Mucosa of descending colon (tissue), 3 donors: ENCODE results near the gene KIRREL3. TPM values are rescaled to one million over a fixed set of nuclear protein-coding genes. Genes with fewer than 3 reads are reported as not detected.

Experiments
- ATAC-seq: fragments of 200-7000 bp; cut with Tn5 transposase; one replicate; pipeline ENCODE4 v1.9.1; 2020; ENCODE audit warnings: mild to moderate bottlenecking, moderate library complexity
- DNase-seq, 3 donors: peaks; one replicate each; pipeline ENCODE4 v3.0.0-alpha.2; 2020
- H3K36me3 ChIP-seq: fragments of 200-600 bp; one replicate; pipeline ENCODE4 v1.8.0; 2021; ENCODE audit warnings: low read depth, mild to moderate bottlenecking
- H3K4me1 ChIP-seq: fragments of 200-600 bp; one replicate; pipeline ENCODE4 v1.8.0; 2021; ENCODE audit warnings: low read depth, mild to moderate bottlenecking
- H3K4me3 ChIP-seq: fragments of 200-600 bp; one replicate; pipeline ENCODE4 v1.8.0; 2021; ENCODE audit warnings: mild to moderate bottlenecking
- H3K9me3 ChIP-seq: fragments of 200-600 bp; one replicate; pipeline ENCODE4 v1.8.0; 2021; ENCODE audit warnings: mild to moderate bottlenecking
- intact Hi-C, 2 donors: fragments of 100-400 bp; cut with DNase I in 1 of 2; cut with micrococcal nuclease in 1 of 2; formaldehyde crosslinking; loops; one replicate each; pipeline versions ENCODE4 v1.11.0 to v1.11.1; 2022; cut with DNase I, micrococcal nuclease
- total RNA-seq, 3 donors: library from RNA; stranded (reverse); fragmentation: NEBNext Ultra II Directional in 2 of 3; extraction: Animal tissue kit (Norgen Biotek cat#: 25700) in 2 of 3; gene quantifications; one replicate each; pipeline versions ENCODE4 v1.2.1 to v1.2.4, GENCODE V29; 2021 to 2023
- TF ChIP-seq, protein P1 (sequence below): fragments of 200-600 bp; IDR thresholded peaks from one replicate; pipeline ENCODE4 v1.8.0; 2022; ENCODE audit warnings: antibody characterized with exemption, mild to moderate bottlenecking
- donor health status: DM: no; HTN: no; CAD: no; lungs with moderate emphysema.
- donor health status: DM: no; HTN: no; CAD: no.
- donor health status: DM: no; HTN: yes; CAD: no.

KIRREL3 gene
- total RNA-seq, 3 donors from 2014 or later, result 0.23 to 2.4 (median 0.70) TPM

DNA sequence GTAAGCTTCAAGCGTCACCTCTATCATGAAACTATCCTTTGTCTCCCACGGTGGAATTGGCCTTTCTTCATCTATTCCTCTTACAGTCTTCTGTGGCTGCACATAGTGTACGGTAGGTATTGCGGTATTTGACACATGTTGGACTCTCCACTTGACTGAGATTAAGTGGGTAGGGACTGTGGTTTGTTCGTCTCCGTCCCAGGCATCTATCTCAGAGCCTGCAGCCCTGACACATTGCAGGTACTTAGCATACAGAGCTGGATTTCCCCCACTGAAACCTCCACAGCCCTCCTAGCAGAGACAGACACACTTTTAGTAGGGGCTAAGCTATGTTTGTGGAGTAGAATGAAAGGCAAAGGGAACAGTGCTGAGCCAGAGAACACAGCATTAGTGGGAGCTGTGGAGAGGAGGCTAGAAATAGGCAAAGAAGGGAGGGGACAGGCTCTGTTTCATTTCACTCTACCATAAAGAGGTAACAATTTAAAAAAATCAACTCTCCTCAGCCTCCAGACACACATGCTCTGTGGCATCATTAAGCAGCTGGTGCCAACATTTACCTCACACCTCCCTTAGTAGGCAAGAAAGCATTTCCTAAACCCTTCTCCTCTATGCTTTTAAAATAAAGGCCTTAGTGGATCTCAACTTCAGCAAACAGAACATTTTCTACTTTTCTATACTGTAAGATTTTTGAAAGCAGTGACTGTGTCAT lies 277.5 kb downstream of the KIRREL3 start:
- intact Hi-C loops, result no loop called here
- DNase-seq (no peak), ATAC-seq (no peak)
- Histone ChIP-seq H3K36me3 (no peaks in the 10 kb centered on the region), H3K4me3 (no peak overlapping the region), H3K9me3 (no peaks in the 10 kb centered on the region), H3K4me1 (no peaks in the 10 kb centered on the region)
- TF ChIP-seq, protein P1, sequence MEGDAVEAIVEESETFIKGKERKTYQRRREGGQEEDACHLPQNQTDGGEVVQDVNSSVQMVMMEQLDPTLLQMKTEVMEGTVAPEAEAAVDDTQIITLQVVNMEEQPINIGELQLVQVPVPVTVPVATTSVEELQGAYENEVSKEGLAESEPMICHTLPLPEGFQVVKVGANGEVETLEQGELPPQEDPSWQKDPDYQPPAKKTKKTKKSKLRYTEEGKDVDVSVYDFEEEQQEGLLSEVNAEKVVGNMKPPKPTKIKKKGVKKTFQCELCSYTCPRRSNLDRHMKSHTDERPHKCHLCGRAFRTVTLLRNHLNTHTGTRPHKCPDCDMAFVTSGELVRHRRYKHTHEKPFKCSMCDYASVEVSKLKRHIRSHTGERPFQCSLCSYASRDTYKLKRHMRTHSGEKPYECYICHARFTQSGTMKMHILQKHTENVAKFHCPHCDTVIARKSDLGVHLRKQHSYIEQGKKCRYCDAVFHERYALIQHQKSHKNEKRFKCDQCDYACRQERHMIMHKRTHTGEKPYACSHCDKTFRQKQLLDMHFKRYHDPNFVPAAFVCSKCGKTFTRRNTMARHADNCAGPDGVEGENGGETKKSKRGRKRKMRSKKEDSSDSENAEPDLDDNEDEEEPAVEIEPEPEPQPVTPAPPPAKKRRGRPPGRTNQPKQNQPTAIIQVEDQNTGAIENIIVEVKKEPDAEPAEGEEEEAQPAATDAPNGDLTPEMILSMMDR, result no peak

DNA sequence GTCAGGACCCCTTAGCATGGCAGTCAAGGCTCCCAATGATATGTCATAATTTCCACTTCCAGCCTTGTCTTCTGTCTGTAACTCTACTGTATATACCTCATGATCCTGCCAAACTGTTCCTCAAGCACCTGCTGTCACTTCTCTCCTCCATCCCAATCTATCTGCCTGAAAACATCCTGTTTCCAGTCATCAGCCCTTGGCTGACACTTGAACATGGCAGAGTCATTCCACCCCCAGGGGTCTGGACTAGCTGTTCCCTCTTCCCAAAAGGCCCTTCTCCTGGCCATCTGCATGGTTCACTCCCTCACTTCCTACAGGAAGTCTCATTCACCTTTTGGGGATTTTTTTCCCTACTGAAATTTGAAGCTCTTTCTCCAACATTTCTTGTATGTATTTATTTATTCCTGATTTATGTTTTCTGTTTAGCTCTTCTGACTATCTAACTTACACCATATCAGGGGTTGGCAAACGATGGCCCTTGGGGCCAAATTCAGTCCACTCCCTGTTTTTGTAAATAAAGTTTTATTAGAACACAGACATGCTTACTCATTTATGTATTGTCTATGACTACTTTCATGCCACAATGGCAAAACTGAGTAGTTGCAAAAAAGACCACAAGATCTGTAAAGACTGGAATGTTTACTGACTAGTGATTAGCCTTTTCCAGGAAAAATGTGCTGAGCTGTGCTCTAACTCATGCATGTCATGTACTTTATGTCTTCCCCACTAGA lies 278.4 kb downstream of the KIRREL3 start:
- TF ChIP-seq, protein P1, result no peak
- Histone ChIP-seq H3K4me1 (no peaks in the 10 kb centered on the region), H3K36me3 (no peaks in the 10 kb centered on the region), H3K4me3 (no peak overlapping the region), H3K9me3 (no peaks in the 10 kb centered on the region)
- ATAC-seq (no peak), DNase-seq (no peak)
- intact Hi-C loops, result no loop called here

DNA sequence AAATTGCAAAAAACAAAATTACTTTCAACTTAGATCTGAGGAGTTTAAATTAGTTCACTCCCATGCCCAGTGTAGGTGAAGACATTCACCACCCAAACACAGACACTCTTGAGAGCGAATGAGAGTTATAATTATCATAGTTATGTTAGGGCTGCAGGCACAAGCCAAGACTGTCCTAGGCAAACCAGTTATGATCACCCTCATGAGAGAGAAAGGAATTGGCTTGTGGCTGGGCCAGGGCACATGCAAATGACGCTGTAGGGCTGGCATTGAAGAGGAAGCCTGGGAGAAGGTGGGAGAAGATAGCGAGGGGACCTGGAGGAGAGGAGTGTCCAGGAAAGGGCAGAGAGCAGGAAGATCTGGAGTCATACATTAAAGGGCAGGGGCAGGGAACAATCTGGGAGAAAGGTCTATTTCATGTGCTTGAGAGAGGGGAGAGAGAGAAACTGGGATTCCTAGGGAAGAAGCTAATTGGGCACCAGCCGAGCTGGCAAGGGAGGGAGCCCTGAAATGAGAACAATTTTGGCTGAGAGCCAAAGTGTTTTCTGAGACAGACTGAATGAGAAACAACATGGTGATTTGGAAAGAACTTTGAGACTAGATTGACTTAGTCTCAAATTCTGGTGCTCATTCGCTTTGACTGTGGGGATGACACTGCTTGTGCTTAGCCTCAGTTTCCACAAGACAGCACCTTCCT lies 279.9 kb downstream of the KIRREL3 start:
- H3K9me3 ChIP-seq, result no peaks in the 10 kb centered on the region
- intact Hi-C loops, result no loop called here
- no peak for ATAC-seq
- TF ChIP-seq, protein P1, result no peak
- no peaks in the 10 kb centered on the region for H3K36me3 ChIP-seq
- H3K4me1 ChIP-seq, result no peaks in the 10 kb centered on the region
- no peak overlapping the region for H3K4me3 ChIP-seq
- DNase-seq, result no peak

DNA sequence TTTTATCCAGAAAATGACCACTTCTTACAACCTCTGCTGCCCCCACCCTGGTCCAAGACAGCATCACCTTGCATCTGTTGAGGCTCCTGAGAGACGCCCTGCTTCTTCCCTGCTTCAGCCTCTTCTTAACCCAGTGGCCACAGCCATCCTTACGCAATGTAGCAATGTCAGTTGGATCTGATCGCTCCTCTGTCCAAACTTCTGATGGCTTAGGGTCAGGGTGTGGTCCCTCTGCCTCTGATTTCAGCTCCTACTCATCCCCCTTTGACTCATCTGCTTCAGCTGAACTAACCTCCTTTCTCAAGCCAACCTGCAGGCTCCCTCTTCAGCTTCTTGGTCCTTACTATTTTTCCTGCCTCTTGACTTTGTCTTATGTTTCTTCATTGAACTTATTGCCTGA lies 280.8 kb downstream of the KIRREL3 start:
- no peak for ATAC-seq
- Histone ChIP-seq H3K4me1 (no peaks in the 10 kb centered on the region), H3K4me3 (no peak overlapping the region), H3K9me3 (no peaks in the 10 kb centered on the region), H3K36me3 (no peaks in the 10 kb centered on the region)
- DNase-seq, result no peak
- TF ChIP-seq, protein P1, result no peak
- intact Hi-C loops, result loop anchor here in 1 of 2 donors (10.0 kb wide), 1 partner anchor 265 kb away; no protein-coding TSS in a partner anchor

DNA sequence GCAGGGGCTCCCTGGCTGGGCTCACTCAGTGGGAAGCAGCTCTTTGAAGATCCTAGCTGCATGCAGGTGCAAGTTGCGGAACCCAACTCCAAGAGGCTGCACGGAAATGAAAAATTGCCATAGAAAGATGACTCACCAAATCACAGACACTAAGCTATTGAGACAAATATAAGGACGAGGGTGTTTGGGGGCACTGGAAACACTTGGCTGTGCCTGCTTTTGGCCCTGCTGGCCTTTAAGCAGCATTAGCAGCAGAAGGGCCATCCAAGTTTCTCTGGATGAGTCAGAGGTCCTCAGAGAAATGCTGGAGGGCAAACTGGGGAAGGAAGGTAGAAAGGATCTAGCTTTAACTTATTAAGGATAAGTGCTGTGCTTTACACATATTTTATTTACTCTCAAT lies 282.3 kb downstream of the KIRREL3 start:
- Histone ChIP-seq H3K36me3 (no peaks in the 10 kb centered on the region), H3K4me1 (no peaks in the 10 kb centered on the region), H3K4me3 (no peak overlapping the region), H3K9me3 (no peaks in the 10 kb centered on the region)
- intact Hi-C loops, result loop anchor here in 1 of 2 donors (10.0 kb wide), 1 partner anchor 267 kb away; no protein-coding TSS in a partner anchor
- ATAC-seq (no peak), DNase-seq (no peak)
- TF ChIP-seq, protein P1, result no peak
